GM11168 (cell line): ENCODE measurements around the gene FNDC11.

Experiments used
- in situ Hi-C: fragments of 300-500 bp; cut with MboI; formaldehyde crosslinking; loops from one replicate; pipeline ENCODE4 v1.12.0; 2022; ENCODE audit warnings: low sequenced_read_pairs; ENCODE audit not compliant: unreplicated experiment

Gene FNDC11

GRCh38 chr20:63574829-63575743, 21.1 kb downstream of the FNDC11 start:
- in situ Hi-C loops: no loop called here

- in situ Hi-C loops: no loop called here
These were observed 22.4 kb downstream of the FNDC11 start for GRCh38 chr20:63576311-63576710.

GRCh38 chr20:63577317-63577894, 23.4 kb downstream of the FNDC11 start:
- in situ Hi-C loops: no loop called here

- in situ Hi-C loops: no loop called here
These were observed 24.5 kb downstream of the FNDC11 start for GRCh38 chr20:63578224-63579016.

DNA sequence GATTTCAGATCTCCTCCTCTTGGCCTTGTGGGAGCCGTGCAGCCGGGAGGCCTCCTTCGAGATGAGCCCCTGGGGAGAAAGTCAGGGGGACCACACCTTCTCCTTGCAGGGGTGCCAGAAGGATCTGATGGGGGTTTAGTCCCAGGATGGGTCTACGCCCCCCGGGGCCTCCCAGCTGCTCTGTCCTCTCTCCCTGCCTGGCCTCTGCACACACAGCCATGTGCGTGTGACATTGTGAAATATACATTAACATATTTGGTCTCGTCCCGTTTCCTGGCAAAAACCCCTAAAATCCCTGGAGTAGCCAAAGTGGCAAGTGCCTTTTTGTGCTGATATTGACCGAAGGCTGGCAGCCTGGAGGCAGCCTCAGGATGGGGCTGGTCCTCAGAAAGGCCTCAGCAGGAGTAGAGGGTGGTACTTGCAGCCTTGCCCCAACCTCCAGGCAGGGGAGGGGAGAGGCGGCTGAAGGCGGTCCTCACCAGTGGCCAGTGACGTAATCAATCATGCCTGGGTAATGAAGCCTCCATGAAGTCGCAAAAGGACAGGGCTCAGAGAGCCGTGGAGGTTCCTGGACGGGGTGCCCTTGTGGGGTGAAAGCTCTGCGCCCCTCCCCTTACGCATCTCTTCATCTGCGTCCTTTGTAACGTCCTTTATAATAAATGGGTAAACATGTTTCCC, 25.2 kb downstream of the FNDC11 start:
- in situ Hi-C loops: no loop called here

DNA sequence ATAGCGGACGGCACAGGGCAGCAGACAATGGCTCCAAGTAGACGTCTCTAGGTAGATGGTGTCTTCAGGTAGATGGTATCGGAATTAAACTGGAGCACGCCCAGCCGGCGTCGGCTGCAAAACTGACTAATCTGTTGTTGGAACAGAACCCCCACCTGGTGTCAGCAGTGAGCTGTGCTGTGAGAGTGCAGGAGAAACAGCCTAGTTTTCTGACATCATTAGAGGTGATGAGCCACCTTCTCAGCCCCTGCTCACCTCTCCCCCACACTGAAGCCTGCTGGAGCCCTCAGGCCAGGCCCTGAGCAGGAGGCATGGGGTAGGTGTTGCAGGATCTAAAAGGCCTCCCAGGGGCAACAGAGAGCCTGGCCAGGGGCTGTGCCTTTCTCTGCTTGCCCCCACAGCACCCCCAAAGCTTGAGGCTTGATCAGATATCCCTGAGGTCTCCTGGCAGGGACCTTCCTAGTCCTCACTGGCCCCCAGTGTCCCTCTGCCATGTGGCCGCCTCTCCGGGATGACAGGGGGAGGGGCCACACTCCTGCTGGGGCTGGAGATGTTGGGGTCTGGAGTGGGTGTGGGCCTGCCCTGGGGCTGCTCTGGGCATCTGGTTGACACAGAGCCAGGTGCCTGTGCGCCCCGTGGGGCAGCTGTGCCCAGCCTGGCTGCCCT, 27.0 kb downstream of the FNDC11 start:
- in situ Hi-C loops: no loop called here

- in situ Hi-C loops: no loop called here
These were observed 28.6 kb downstream of the FNDC11 start for GRCh38 chr20:63582382-63583063.

- in situ Hi-C loops: no loop called here
These were observed 31.9 kb downstream of the FNDC11 start for GRCh38 chr20:63585616-63586565.

- in situ Hi-C loops: no loop called here
These were observed 32.8 kb downstream of the FNDC11 start for GRCh38 chr20:63586797-63587196.

- in situ Hi-C loops: no loop called here
These were observed 33.3 kb downstream of the FNDC11 start for GRCh38 chr20:63587256-63587655.

DNA sequence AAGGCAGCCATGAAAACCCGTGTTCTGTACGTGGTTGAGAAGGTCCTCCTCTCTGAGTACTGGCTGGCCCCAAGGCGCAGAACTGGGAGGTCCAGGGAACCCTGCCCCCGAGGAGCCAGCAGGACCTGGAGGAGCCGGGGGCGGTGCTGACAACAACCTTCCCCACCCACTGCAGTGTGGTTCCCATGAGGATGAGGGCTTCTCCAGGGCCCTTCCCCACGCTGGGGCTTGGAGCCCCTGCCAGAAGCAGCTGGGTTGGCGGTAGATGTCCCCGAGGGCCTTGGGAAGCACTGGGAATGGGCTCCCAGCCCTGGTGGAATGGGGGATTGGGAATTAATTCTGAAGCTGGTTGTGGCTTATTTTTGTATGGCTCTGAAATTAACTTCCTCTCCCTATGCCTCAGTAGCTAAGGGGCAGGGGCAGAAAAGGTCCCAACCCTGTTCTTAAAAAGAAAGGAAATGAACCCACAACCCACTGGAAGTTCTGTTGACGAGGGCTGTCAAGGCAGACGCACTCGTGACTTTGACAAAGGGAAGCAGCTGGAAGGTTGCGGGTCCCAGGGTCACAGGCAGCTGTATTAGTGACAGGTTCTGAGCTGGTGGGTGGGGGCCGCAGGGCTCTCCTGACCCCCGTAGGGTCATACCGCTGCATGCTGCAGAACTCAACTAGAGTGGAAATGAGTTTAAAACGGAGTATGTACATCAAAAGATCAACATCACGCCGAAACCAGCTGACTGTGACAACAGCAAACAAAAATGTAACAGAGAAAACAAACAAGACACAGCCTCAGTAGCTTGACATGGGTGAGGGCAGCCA, 34.0 kb downstream of the FNDC11 start:
- in situ Hi-C loops: no loop called here

- in situ Hi-C loops: no loop called here
These were observed 34.7 kb downstream of the FNDC11 start for GRCh38 chr20:63588641-63589041.

- in situ Hi-C loops: no loop called here
These were observed 35.6 kb downstream of the FNDC11 start for GRCh38 chr20:63589261-63590217.

- in situ Hi-C loops: no loop called here
These were observed 36.5 kb downstream of the FNDC11 start for GRCh38 chr20:63590218-63591146.

DNA sequence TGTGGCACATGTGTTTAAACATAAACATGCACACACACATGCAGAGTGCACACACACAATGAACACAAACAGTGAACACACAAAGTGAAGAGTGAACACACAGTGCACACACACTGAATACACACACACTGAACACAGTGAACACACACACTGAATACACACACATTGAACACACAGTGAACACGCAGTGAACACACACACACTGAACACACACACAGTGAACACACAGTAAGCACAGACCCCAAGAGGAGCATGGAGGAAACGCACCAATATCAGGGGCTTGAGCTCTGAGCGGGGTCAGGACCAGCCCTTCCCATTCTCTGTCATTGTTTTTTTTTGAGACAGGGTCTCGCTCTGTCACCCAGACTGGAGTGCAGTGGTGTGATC, 37.2 kb downstream of the FNDC11 start:
- in situ Hi-C loops: no loop called here
